Stomach (tissue), 4 donors: ENCODE results near the gene METTL15.

Experiments
- EP300 ChIP-seq: sonication (generic); formaldehyde crosslinking; IDR thresholded peaks from one replicate; pipeline ENCODE4 v1.6.1; 2017; ENCODE audit warnings: antibody characterized with exemption
- POLR2A ChIP-seq, 4 donors: fragments of 450-650 bp; IDR thresholded peaks; one replicate each; pipeline ENCODE4 v1.6.1; 2016; ENCODE audit warnings: antibody characterized with exemption in 4 of 4, control low read depth in 2 of 4, mild to moderate bottlenecking in 1 of 4, moderate library complexity in 1 of 4
- POLR2AphosphoS5 ChIP-seq, 3 donors: sonication (generic); formaldehyde crosslinking; IDR thresholded peaks; one replicate each; pipeline ENCODE4 v1.6.1; 2016; ENCODE audit warnings: antibody characterized with exemption in 3 of 3
- TF ChIP-seq, protein P1 (sequence below), 7 experiments: fragments of 450-650 bp in 4 of 7; fragments of 200-600 bp in 3 of 7; sonication (generic) in 3 of 7; IDR thresholded peaks; one replicate each; pipeline ENCODE4 v1.5.1; 2016 to 2019; ENCODE audit warnings: antibody characterized with exemption in 7 of 7, control low read depth in 2 of 7, mild to moderate bottlenecking in 1 of 7

DNA sequence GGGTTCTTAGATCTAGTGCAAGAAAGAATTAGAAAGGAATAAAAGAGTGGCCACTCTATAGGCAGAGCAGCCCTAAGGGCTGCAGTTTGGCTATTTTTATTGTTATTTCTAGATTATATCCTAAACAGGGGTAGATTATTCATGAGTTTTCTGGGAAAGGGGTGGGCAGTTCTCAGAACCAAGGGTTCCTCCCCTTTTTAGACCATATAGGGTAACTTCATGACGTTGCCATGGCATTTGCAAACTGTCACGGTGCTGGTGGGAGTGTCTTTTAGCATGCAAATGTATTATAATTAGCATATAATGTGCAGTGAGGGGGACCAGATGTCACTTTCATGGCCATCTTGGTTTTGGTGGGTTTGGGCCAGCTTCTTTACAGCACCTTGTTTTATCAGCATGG is 44.6 kb downstream of the METTL15 start:
- TF ChIP-seq, protein P1, sequence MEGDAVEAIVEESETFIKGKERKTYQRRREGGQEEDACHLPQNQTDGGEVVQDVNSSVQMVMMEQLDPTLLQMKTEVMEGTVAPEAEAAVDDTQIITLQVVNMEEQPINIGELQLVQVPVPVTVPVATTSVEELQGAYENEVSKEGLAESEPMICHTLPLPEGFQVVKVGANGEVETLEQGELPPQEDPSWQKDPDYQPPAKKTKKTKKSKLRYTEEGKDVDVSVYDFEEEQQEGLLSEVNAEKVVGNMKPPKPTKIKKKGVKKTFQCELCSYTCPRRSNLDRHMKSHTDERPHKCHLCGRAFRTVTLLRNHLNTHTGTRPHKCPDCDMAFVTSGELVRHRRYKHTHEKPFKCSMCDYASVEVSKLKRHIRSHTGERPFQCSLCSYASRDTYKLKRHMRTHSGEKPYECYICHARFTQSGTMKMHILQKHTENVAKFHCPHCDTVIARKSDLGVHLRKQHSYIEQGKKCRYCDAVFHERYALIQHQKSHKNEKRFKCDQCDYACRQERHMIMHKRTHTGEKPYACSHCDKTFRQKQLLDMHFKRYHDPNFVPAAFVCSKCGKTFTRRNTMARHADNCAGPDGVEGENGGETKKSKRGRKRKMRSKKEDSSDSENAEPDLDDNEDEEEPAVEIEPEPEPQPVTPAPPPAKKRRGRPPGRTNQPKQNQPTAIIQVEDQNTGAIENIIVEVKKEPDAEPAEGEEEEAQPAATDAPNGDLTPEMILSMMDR (IDR thresholded peaks at IDR 0.05) = no peak
- TF ChIP-seq POLR2A (IDR thresholded peaks at IDR 0.05) = no peak
- TF ChIP-seq POLR2AphosphoS5 (IDR thresholded peaks at IDR 0.05) = no peak
- no peak for TF ChIP-seq EP300
